Measurements from ENCODE around the gene NHEJ1.

The NHEJ1 gene

GRCh38 chr2:219122202-219122980 lies 38.2 kb downstream of the NHEJ1 start:
- H3K36me3 ChIP-seq (ENCODE audit: control insufficient read depth, low read length) = no peaks in the 10 kb centered on the region
- no peak overlapping the region for H3K4me3 ChIP-seq (ENCODE audit: low read length)
- H3K4me2 ChIP-seq (ENCODE audit: low read length) = no peak overlapping the region
- no peaks in the 10 kb centered on the region for H3F3A ChIP-seq (ENCODE audit: control insufficient read depth, insufficient read depth)
- H3K4me1 ChIP-seq (ENCODE audit: control insufficient read depth, low read length) = no peaks in the 10 kb centered on the region
- no peak overlapping the region for H3K27ac ChIP-seq (ENCODE audit: low read depth, low read length)
- H3K9me2 ChIP-seq (replicated peaks; ENCODE audit: control insufficient read depth, low read length) = no peaks in the 10 kb centered on the region
- no peaks in the 10 kb centered on the region for H3K27me3 ChIP-seq (ENCODE audit: control insufficient read depth, low read length)
- no peak for TF ChIP-seq EZH2phosphoT487 (IDR thresholded peaks at IDR 0.05; ENCODE audit: borderline replicate concordance, low read length)
- TF ChIP-seq, protein P1, sequence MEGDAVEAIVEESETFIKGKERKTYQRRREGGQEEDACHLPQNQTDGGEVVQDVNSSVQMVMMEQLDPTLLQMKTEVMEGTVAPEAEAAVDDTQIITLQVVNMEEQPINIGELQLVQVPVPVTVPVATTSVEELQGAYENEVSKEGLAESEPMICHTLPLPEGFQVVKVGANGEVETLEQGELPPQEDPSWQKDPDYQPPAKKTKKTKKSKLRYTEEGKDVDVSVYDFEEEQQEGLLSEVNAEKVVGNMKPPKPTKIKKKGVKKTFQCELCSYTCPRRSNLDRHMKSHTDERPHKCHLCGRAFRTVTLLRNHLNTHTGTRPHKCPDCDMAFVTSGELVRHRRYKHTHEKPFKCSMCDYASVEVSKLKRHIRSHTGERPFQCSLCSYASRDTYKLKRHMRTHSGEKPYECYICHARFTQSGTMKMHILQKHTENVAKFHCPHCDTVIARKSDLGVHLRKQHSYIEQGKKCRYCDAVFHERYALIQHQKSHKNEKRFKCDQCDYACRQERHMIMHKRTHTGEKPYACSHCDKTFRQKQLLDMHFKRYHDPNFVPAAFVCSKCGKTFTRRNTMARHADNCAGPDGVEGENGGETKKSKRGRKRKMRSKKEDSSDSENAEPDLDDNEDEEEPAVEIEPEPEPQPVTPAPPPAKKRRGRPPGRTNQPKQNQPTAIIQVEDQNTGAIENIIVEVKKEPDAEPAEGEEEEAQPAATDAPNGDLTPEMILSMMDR (IDR thresholded peaks at IDR 0.05; ENCODE audit: low read depth, low read length, poor library complexity, severe bottlenecking) = no peak
- H4K20me1 ChIP-seq (ENCODE audit: control insufficient read depth, insufficient read depth, low read depth, low read length) = no peaks in the 10 kb centered on the region
- H3K79me2 ChIP-seq (ENCODE audit: control insufficient read depth, low read length) = no peaks in the 10 kb centered on the region
- no peaks in the 10 kb centered on the region for H3K9me3 ChIP-seq (ENCODE audit: control insufficient read depth, insufficient read depth, low read length)

DNA sequence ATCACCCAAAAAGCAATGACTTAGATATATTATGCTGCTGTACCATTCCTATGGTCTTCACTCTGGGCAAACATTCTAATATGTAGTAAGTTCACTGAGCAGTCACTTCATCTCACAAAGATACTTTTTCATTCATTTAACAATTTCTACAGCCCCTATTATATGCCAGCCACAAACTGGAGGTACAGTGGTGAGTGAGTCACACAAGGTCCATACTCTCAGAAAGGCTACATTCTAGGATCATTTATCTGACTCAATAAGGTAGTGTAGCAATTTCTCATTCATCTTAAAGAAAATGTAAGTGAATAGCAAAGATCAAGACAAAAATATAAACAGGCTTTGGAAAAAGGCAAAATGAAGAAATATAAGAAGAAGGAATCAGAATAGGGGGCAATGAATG lies 40.5 kb downstream of the NHEJ1 start:
- no peaks in the 10 kb centered on the region for H3K27me3 ChIP-seq (ENCODE audit: control insufficient read depth, low read length)
- no peak overlapping the region for H3K27ac ChIP-seq (ENCODE audit: low read depth, low read length)
- H3K4me1 ChIP-seq (ENCODE audit: control insufficient read depth, low read length) = no peaks in the 10 kb centered on the region
- no peaks in the 10 kb centered on the region for H3K79me2 ChIP-seq (ENCODE audit: control insufficient read depth, low read length)
- no peak overlapping the region for H3K4me3 ChIP-seq (ENCODE audit: low read length)
- no peaks in the 10 kb centered on the region for H4K20me1 ChIP-seq (ENCODE audit: control insufficient read depth, insufficient read depth, low read depth, low read length)
- no peak overlapping the region for H3K4me2 ChIP-seq (ENCODE audit: low read length)
- H3K36me3 ChIP-seq (ENCODE audit: control insufficient read depth, low read length) = no peaks in the 10 kb centered on the region
- no peak for TF ChIP-seq EZH2phosphoT487 (IDR thresholded peaks at IDR 0.05; ENCODE audit: borderline replicate concordance, low read length)
- H3K9me2 ChIP-seq (replicated peaks; ENCODE audit: control insufficient read depth, low read length) = no peaks in the 10 kb centered on the region
- no peaks in the 10 kb centered on the region for H3K9me3 ChIP-seq (ENCODE audit: control insufficient read depth, insufficient read depth, low read length)
- no peaks in the 10 kb centered on the region for H3F3A ChIP-seq (ENCODE audit: control insufficient read depth, insufficient read depth)

- Histone ChIP-seq H3K79me2 (ENCODE audit: control insufficient read depth, low read length) (no peaks in the 10 kb centered on the region), H3K4me2 (ENCODE audit: low read length) (no peak overlapping the region), H3K4me1 (ENCODE audit: control insufficient read depth, low read length) (no peaks in the 10 kb centered on the region), H3K4me3 (ENCODE audit: low read length) (no peak overlapping the region), H3K27ac (ENCODE audit: low read depth, low read length) (no peak overlapping the region), H3F3A (ENCODE audit: control insufficient read depth, insufficient read depth) (no peaks in the 10 kb centered on the region), H3K9me3 (ENCODE audit: control insufficient read depth, insufficient read depth, low read length) (no peaks in the 10 kb centered on the region), H4K20me1 (ENCODE audit: control insufficient read depth, insufficient read depth, low read depth, low read length) (no peaks in the 10 kb centered on the region), H3K9me2 (replicated peaks; ENCODE audit: control insufficient read depth, low read length) (no peaks in the 10 kb centered on the region), H3K36me3 (ENCODE audit: control insufficient read depth, low read length) (no peaks in the 10 kb centered on the region), H3K27me3 (ENCODE audit: control insufficient read depth, low read length) (no peaks in the 10 kb centered on the region)
- no peak for TF ChIP-seq EZH2phosphoT487 (IDR thresholded peaks at IDR 0.05; ENCODE audit: borderline replicate concordance, low read length)
- TF ChIP-seq, protein P1 (IDR thresholded peaks at IDR 0.05; ENCODE audit: low read depth, low read length, poor library complexity, severe bottlenecking) = peak; percentile 79
Measured at GRCh38 chr2:219119422-219120043, 41.1 kb downstream of the NHEJ1 start.

- Histone ChIP-seq H3K9me2 (replicated peaks; ENCODE audit: control insufficient read depth, low read length) (no peaks in the 10 kb centered on the region), H4K20me1 (ENCODE audit: control insufficient read depth, insufficient read depth, low read depth, low read length) (no peaks in the 10 kb centered on the region), H3K36me3 (ENCODE audit: control insufficient read depth, low read length) (no peaks in the 10 kb centered on the region)
Measured at GRCh38 chr2:219118504-219118903, 42.1 kb downstream of the NHEJ1 start.

More at GRCh38 chr2:219118504-219118903, 42.1 kb downstream of the NHEJ1 start:
- Histone ChIP-seq H3K4me2 (ENCODE audit: low read length) (no peak overlapping the region), H3K27me3 (ENCODE audit: control insufficient read depth, low read length) (no peaks in the 10 kb centered on the region), H3K4me3 (ENCODE audit: low read length) (no peak overlapping the region), H3K9me3 (ENCODE audit: control insufficient read depth, insufficient read depth, low read length) (no peaks in the 10 kb centered on the region), H3K27ac (ENCODE audit: low read depth, low read length) (no peak overlapping the region), H3K4me1 (ENCODE audit: control insufficient read depth, low read length) (0 out of 2 replicates have a peak, but pooled peaks cover 2% of the 10 kb centered on the region), H3K79me2 (ENCODE audit: control insufficient read depth, low read length) (no peaks in the 10 kb centered on the region), H3F3A (ENCODE audit: control insufficient read depth, insufficient read depth) (no peaks in the 10 kb centered on the region)
- TF ChIP-seq EZH2phosphoT487 (IDR thresholded peaks at IDR 0.05; ENCODE audit: borderline replicate concordance, low read length) = no peak
- TF ChIP-seq, protein P1 (IDR thresholded peaks at IDR 0.05; ENCODE audit: low read depth, low read length, poor library complexity, severe bottlenecking) = no peak

All from DOHH2 (cell line).